Uterus (tissue), 4 donors: ENCODE data around the gene ZNF814. TPM values are rescaled to one million over a fixed set of nuclear protein-coding genes. Genes with fewer than 3 reads are reported as not detected.

Experiments
- DNase-seq, 2 donors: peaks; one replicate each; pipeline ENCODE4 v3.0.0-alpha.2; 2019 to 2020
- H3K27ac ChIP-seq, 2 donors: fragments of 200-600 bp; sonication (generic); 1 replicate in 1 of 2; 2 replicates in 1 of 2; pipeline ENCODE4 v1.5.1; 2016 to 2018
- H3K27me3 ChIP-seq, 2 donors: fragments of 200-600 bp; sonication (generic); one replicate each; pipeline ENCODE4 v1.5.1; 2018 to 2019; ENCODE audit warnings: control low read depth in 1 of 2
- H3K36me3 ChIP-seq, 2 donors: fragments of 200-600 bp; sonication (generic); one replicate each; pipeline ENCODE4 v1.5.1; 2019; ENCODE audit warnings: control low read depth in 1 of 2
- H3K4me1 ChIP-seq, 2 donors: fragments of 200-600 bp; sonication (generic); one replicate each; pipeline ENCODE4 v1.5.1; 2018 to 2019; ENCODE audit warnings: control low read depth in 1 of 2
- H3K4me3 ChIP-seq, 2 donors: fragments of 200-600 bp; sonication (generic); 1 replicate in 1 of 2; 2 replicates in 1 of 2; pipeline ENCODE4 v1.5.1; 2018 to 2019; ENCODE audit warnings: mild to moderate bottlenecking in 1 of 2
- H3K9me3 ChIP-seq, 2 donors: fragments of 200-600 bp; sonication (generic); one replicate each; pipeline ENCODE4 v1.5.1; 2019; ENCODE audit warnings: control low read depth in 1 of 2
- POLR2A ChIP-seq, 2 donors: fragments of 450-650 bp; IDR thresholded peaks; one replicate each; pipeline ENCODE4 v1.6.1; 2016; ENCODE audit warnings: antibody characterized with exemption in 2 of 2, mild to moderate bottlenecking in 1 of 2, moderate library complexity in 1 of 2
- intact Hi-C: fragments of 100-400 bp; cut with DNase I; formaldehyde crosslinking; loops from one replicate; pipeline ENCODE4 v1.15.1; 2023; ENCODE audit warnings: low total_unique reads
- total RNA-seq, 4 donors: library from RNA; depleted of rRNA in 3 of 4; stranded (reverse); fragments of >200 nt in 3 of 4; gene quantifications; one replicate each; pipeline versions ENCODE4 v1.1.0 to v1.2.4, GENCODE V29; 2014 to 2023
- TF ChIP-seq, protein P1 (sequence below), 4 experiments: fragments of 200-600 bp in 2 of 4; fragments of 450-650 bp in 2 of 4; sonication (generic) in 2 of 4; IDR thresholded peaks; one replicate each; pipeline ENCODE4 v1.5.1; 2016 to 2019; ENCODE audit warnings: antibody characterized with exemption in 4 of 4, mild to moderate bottlenecking in 2 of 4, moderate library complexity in 1 of 4
- donor health status: DM: yes; HTN: yes; CAD: no.

Gene ZNF814
- 10 to 100 TPM in 3 of 4 donors, 1 to 10 TPM in 1; 7.1 to 24.9 (median 15.4) TPM for total RNA-seq

DNA sequence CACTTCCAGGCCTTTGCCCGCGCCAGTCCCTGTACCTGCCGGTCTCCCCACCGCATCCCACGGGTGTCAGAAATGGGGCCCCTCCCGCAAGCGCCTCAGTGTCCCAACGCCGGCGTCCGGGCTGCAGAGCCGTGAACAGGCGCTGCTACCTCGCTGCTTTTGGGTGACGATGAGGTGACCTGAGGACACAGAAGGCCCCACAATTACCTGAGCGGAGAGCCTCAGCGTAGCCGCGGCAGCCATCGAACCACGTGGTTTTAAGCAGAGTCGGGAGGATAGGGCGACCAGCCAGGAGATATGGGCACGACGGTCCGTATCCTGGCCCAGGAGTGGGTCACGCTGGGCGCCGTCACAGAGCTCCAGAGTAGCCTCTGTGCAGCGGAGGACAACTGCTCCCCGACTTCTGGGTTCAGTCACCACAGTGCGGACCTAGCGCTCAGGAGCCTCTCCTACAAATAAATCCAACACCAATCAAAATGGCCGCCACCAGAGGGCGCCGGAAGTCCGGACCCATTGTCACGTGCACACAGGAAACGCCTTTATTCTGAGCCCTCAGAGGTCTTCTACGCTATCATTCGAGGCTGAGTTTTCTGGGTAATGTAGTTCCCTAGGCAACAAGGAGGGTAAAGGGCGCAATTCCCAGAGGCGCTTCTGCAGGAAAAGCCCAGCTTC lies at the start of gene ZNF814:
Gene ZNF814, minus strand, starts transcription at position 478 of the 672 bp plus-strand sequence. Its CDS starts 235 bp downstream, at position 243.
- no peak within 1 kb of the TSS for H3K27ac ChIP-seq
- DNase-seq = peak; percentile 61 to 66
- peak within 1 kb of the TSS; percentile 38 to 42 for H3K4me3 ChIP-seq
- TF ChIP-seq, protein P1, sequence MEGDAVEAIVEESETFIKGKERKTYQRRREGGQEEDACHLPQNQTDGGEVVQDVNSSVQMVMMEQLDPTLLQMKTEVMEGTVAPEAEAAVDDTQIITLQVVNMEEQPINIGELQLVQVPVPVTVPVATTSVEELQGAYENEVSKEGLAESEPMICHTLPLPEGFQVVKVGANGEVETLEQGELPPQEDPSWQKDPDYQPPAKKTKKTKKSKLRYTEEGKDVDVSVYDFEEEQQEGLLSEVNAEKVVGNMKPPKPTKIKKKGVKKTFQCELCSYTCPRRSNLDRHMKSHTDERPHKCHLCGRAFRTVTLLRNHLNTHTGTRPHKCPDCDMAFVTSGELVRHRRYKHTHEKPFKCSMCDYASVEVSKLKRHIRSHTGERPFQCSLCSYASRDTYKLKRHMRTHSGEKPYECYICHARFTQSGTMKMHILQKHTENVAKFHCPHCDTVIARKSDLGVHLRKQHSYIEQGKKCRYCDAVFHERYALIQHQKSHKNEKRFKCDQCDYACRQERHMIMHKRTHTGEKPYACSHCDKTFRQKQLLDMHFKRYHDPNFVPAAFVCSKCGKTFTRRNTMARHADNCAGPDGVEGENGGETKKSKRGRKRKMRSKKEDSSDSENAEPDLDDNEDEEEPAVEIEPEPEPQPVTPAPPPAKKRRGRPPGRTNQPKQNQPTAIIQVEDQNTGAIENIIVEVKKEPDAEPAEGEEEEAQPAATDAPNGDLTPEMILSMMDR (IDR thresholded peaks at IDR 0.05) = peak in 3 of 4 experiments; percentile 5 to 17 (median 13)
- TF ChIP-seq POLR2A (IDR thresholded peaks at IDR 0.05) = no peak
- H3K9me3 ChIP-seq = no peaks in the 10 kb centered on the region
- intact Hi-C loops = no loop called here
- H3K4me1 ChIP-seq = no peaks in the 10 kb centered on the region
- no peaks in the 10 kb centered on the region for H3K36me3 ChIP-seq
- no peaks in the 10 kb centered on the region for H3K27me3 ChIP-seq

DNA sequence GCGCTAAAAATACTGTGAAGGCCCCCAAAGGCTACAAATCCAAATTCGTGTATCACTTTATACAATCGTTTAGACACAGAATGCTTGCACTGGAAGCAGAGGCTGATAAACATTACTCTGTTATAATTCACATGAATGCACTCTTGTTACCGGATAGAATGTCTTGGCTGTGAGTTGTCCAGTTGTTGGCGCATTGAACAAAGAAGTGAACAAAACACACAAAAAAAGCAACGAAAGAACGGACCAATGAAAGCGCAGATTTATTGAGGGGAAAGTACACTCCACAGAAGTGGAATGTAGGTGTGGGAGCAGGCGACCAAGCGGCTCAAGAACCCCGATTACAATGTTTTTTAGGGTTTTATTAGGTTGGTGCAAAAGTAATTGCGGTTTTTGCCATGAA lies 46.9 kb upstream of the ZNF814 start:
- Histone ChIP-seq H3K4me3 (no peak overlapping the region), H3K9me3 (peaks cover 0 to 45% of the 10 kb centered on the region in 2 donors), H3K27me3 (no peaks in the 10 kb centered on the region), H3K27ac (no peak overlapping the region), H3K4me1 (no peaks in the 10 kb centered on the region), H3K36me3 (no peaks in the 10 kb centered on the region)
- intact Hi-C loops = no loop called here
- DNase-seq = no peak
- TF ChIP-seq POLR2A (IDR thresholded peaks at IDR 0.05) = no peak
- TF ChIP-seq, protein P1 (IDR thresholded peaks at IDR 0.05) = no peak

DNA sequence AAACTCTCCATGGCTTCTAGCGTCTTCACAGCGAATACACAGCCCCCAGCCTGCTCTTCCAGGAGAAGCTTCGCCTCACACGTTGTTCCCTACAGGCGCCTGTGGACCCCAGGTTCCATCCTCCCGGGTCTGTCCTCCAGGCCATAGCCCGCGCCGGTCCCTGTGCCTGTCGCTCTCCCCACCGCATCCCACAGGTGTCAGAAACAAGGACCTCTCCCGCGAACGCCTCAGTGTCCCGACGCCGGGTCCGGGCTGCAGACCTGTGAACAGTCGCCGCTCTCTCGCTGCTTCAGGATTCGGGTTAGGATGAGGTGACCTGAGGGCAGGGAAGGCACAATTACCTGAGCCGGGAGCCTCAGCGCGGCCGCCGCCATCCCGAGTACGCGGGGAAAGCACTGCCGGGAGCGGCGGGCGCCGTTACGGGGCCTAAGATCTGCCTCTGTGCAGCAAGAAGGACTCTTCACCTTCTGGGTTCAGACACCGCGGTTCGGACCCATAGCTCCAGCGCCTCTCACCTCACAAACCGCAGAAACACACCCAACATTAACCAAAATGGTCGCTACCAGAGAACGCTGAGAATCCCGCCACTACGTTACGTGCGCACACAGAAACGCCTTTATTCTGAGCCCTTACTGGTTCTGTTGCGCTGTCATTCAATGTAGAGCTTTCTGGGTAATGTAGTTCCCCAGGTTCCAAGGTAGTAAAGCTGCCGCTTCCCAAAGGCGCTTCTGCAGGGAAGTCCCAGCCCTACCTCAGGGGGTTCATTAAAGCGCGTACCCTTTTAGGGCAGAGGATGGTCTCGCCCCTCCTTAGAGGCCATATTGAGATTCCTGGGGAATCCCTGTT lies 46.2 kb upstream of the ZNF814 start, which contains the start of gene ZNF418:
Gene ZNF418, minus strand, starts transcription at position 583 of the 846 bp plus-strand sequence. CDS start 1,580 bp downstream, outside the sequence.
- Histone ChIP-seq H3K27me3 (no peaks in the 10 kb centered on the region), H3K4me3 (peak within 1 kb of the TSS; percentile 39 to 74), H3K4me1 (no peaks in the 10 kb centered on the region), H3K36me3 (no peaks in the 10 kb centered on the region), H3K27ac (peak within 1 kb of the TSS in 1 of 2 donors; percentile 56), H3K9me3 (peaks cover 0 to 39% of the 10 kb centered on the region in 2 donors)
- intact Hi-C loops = no loop called here
- TF ChIP-seq POLR2A (IDR thresholded peaks at IDR 0.05) = no peak
- TF ChIP-seq, protein P1 (IDR thresholded peaks at IDR 0.05) = no peak
- DNase-seq = peak; percentile 50 to 54

DNA sequence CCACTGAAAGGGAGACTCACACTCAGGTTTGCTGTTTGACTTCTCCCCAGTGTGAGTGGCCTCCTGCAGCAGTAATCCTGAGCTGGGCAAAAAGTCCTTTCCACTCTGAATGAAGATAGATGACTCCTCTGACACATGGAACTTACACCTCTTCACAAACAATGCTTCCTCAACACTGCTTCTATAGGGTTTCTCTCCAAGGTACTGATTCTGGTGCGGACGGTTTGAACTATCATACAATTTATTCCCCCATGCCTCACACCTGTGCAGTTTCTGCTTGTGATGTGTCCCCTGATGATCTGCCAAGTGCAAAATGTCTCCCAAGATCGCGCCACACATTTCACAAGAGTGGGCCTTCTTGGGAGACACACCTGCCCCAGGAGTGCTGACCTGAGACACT lies 38.8 kb upstream of the ZNF814 start:
- no peaks in the 10 kb centered on the region for H3K4me1 ChIP-seq
- no peaks in the 10 kb centered on the region for H3K36me3 ChIP-seq
- no peak overlapping the region for H3K27ac ChIP-seq
- intact Hi-C loops = no loop called here
- peaks cover 0 to 50% of the 10 kb centered on the region in 2 donors for H3K9me3 ChIP-seq
- no peak for DNase-seq
- H3K4me3 ChIP-seq = no peak overlapping the region
- TF ChIP-seq, protein P1 (IDR thresholded peaks at IDR 0.05) = no peak
- TF ChIP-seq POLR2A (IDR thresholded peaks at IDR 0.05) = no peak
- no peaks in the 10 kb centered on the region for H3K27me3 ChIP-seq
